Osteoblast (primary cell): ENCODE data around the gene JPH2. TPM values are rescaled to one million over a fixed set of nuclear protein-coding genes. Genes with fewer than 3 reads are reported as not detected.

Experiments used
- DNase-seq: peaks from one replicate; pipeline ENCODE4 v3.0.0; 2011; ENCODE audit warnings: low spot score, mixed read lengths; ENCODE audit not compliant: insufficient read length; ENCODE audit errors: missing footprints
- H2AFZ ChIP-seq: 2 replicates; pipeline ENCODE4 v1.6.0; 2011; ENCODE audit warnings: mild to moderate bottlenecking, low read length
- H3K27ac ChIP-seq: 2 replicates; pipeline ENCODE4 v1.5.1; 2011; ENCODE audit warnings: mild to moderate bottlenecking, low read depth, low read length, moderate library complexity
- H3K27me3 ChIP-seq: 2 replicates; pipeline ENCODE4 v1.6.0; 2012; ENCODE audit warnings: mild to moderate bottlenecking, control low read depth, inconsistent platforms, low read length, moderate library complexity; ENCODE audit not compliant: insufficient read depth
- H3K36me3 ChIP-seq: 2 replicates; pipeline ENCODE4 v1.5.1; 2011; ENCODE audit warnings: mild to moderate bottlenecking, low read length, control low read depth, moderate library complexity; ENCODE audit not compliant: insufficient read depth
- H3K4me1 ChIP-seq: 2 replicates; pipeline ENCODE4 v1.5.1; 2011; ENCODE audit warnings: mild to moderate bottlenecking, low read length, control low read depth, moderate library complexity; ENCODE audit not compliant: insufficient read depth
- H3K4me2 ChIP-seq: 2 replicates; pipeline ENCODE4 v1.6.0; 2011; ENCODE audit warnings: mild to moderate bottlenecking, low read length; ENCODE audit not compliant: insufficient read depth
- H3K4me3 ChIP-seq: fragments of 200-600 bp; sonication (generic); 3 replicates; pipeline ENCODE4 v1.5.1; 2012; ENCODE audit warnings: mild to moderate bottlenecking, low read length, inconsistent platforms; ENCODE audit not compliant: insufficient read depth
- H3K79me2 ChIP-seq: 2 replicates; pipeline ENCODE4 v1.6.0; 2012; ENCODE audit warnings: mild to moderate bottlenecking, low read length, control low read depth, inconsistent platforms; ENCODE audit not compliant: insufficient read depth
- H3K9me3 ChIP-seq: 2 replicates; pipeline ENCODE4 v1.5.1; 2011; ENCODE audit warnings: low read depth, low read length, control low read depth
- H4K20me1 ChIP-seq: 2 replicates; pipeline ENCODE4 v1.6.0; 2012; ENCODE audit warnings: mild to moderate bottlenecking, low read length, control low read depth; ENCODE audit not compliant: insufficient read depth
- CTCF ChIP-seq: IDR thresholded peaks from 2 replicates; pipeline ENCODE4 v1.5.1; 2011; ENCODE audit warnings: mild to moderate bottlenecking, low read depth, low read length, moderate library complexity; ENCODE audit errors: extremely low read depth
- total RNA-seq: library from RNA; depleted of rRNA; stranded (reverse); fragments of >200 nt; gene quantifications from 2 replicates; pipeline ENCODE4 v1.2.3, GENCODE V29; 2012

JPH2 gene
- total RNA-seq, 1 donor = 2.2 TPM

- peaks cover 3% of the 10 kb centered on the region for H3K27me3 ChIP-seq
- H3K9me3 ChIP-seq = no peaks in the 10 kb centered on the region
- H3K79me2 ChIP-seq = no peaks in the 10 kb centered on the region
- no peaks in the 10 kb centered on the region for H4K20me1 ChIP-seq
- no peak overlapping the region for H3K27ac ChIP-seq
- no peak for TF ChIP-seq CTCF
- no peaks in the 10 kb centered on the region for H3K36me3 ChIP-seq
- peaks cover 5% of the 10 kb centered on the region for H3K4me1 ChIP-seq
- H3K4me2 ChIP-seq = no peak overlapping the region
- no peak overlapping the region for H2AFZ ChIP-seq
- DNase-seq = no peak
- H3K4me3 ChIP-seq = no peak overlapping the region
Measured at GRCh38 chr20:44182135-44182765, 4.7 kb downstream of the JPH2 start.

- Histone ChIP-seq H3K36me3 (no peaks in the 10 kb centered on the region), H3K4me3 (no peak overlapping the region), H3K4me2 (no peak overlapping the region), H3K9me3 (no peaks in the 10 kb centered on the region), H4K20me1 (no peaks in the 10 kb centered on the region), H3K27ac (no peak overlapping the region), H3K79me2 (no peaks in the 10 kb centered on the region), H3K4me1 (no peaks in the 10 kb centered on the region), H2AFZ (no peak overlapping the region), H3K27me3 (peaks cover 3% of the 10 kb centered on the region)
- no peak for TF ChIP-seq CTCF
- DNase-seq = no peak
Measured at GRCh38 chr20:44181611-44182010, 5.4 kb downstream of the JPH2 start.

GRCh38 chr20:44180814-44181213 is 6.2 kb downstream of the JPH2 start:
- Histone ChIP-seq H3K9me3 (no peaks in the 10 kb centered on the region), H2AFZ (peak overlapping the region; percentile 48), H3K36me3 (no peaks in the 10 kb centered on the region), H3K4me2 (no peak overlapping the region), H3K27me3 (peaks cover 3% of the 10 kb centered on the region), H3K4me1 (no peaks in the 10 kb centered on the region), H3K79me2 (no peaks in the 10 kb centered on the region), H3K27ac (no peak overlapping the region), H4K20me1 (no peaks in the 10 kb centered on the region), H3K4me3 (no peak overlapping the region)
- TF ChIP-seq CTCF = no peak
- DNase-seq = no peak

- H3K27me3 ChIP-seq = peaks cover 3% of the 10 kb centered on the region
- H3K4me2 ChIP-seq = no peak overlapping the region
- TF ChIP-seq CTCF = no peak
- no peaks in the 10 kb centered on the region for H3K36me3 ChIP-seq
- no peak overlapping the region for H3K27ac ChIP-seq
- no peaks in the 10 kb centered on the region for H3K79me2 ChIP-seq
- H2AFZ ChIP-seq = peak overlapping the region; percentile 41
- no peaks in the 10 kb centered on the region for H4K20me1 ChIP-seq
- no peaks in the 10 kb centered on the region for H3K4me1 ChIP-seq
- peak; percentile 30 for DNase-seq
- H3K9me3 ChIP-seq = no peaks in the 10 kb centered on the region
- H3K4me3 ChIP-seq = no peak overlapping the region
Measured at GRCh38 chr20:44176833-44177534, 10.0 kb downstream of the JPH2 start.
